Measurements from ENCODE around the gene DGKA. TPM values are rescaled to one million over a fixed set of nuclear protein-coding genes. Genes with fewer than 3 reads are reported as not detected.

The DGKA gene
- total and polyA plus RNA-seq, 2 experiments from 2014 or later: 16.1 to 24.6 TPM

- TF ChIP-seq REST (IDR thresholded peaks at IDR 0.05; ENCODE audit: unreplicated experiment): no peak
- TF ChIP-seq ZNF331 (CRISPR knock-in tag; IDR thresholded peaks at IDR 0.05; ENCODE audit: low read depth): no peak
- TF ChIP-seq ZNF114 (CRISPR knock-in tag; IDR thresholded peaks at IDR 0.05): no peak
Measured at GRCh38 chr12:55933169-55933798, 2.3 kb downstream of the DGKA start (continued).

GRCh38 chr12:55933799-55934742 lies 3.1 kb downstream of the DGKA start:
- H3K4me1 ChIP-seq (ENCODE audit: insufficient read depth): peaks cover 35% of the 10 kb centered on the region
- H3K36me3 ChIP-seq (ENCODE audit: insufficient read depth): no peaks in the 10 kb centered on the region
- no peaks in the 10 kb centered on the region for H3K79me2 ChIP-seq (replicated peaks; ENCODE audit: insufficient read depth)
- peaks cover 43% of the 10 kb centered on the region for H3K27me3 ChIP-seq (ENCODE audit: insufficient read depth)
- no peaks in the 10 kb centered on the region for H3F3A ChIP-seq (replicated peaks; ENCODE audit: low read depth)
- H3K27me3 Mint-ChIP-seq (ENCODE audit: insufficient read depth, low read depth, poor library complexity): peaks cover 27% of the 10 kb centered on the region
- H3K4me3 Mint-ChIP-seq: no peak overlapping the region
- H3K36me3 Mint-ChIP-seq (ENCODE audit: low read depth): no peaks in the 10 kb centered on the region; the same call in 2 of the 3 replicates
- no peaks in the 10 kb centered on the region for H4K20me1 ChIP-seq (replicated peaks; ENCODE audit: insufficient read depth)
- H3K27ac ChIP-seq (ENCODE audit: low read depth): no peak overlapping the region
- no peak overlapping the region for H2AFZ ChIP-seq
- H3K4me2 ChIP-seq: no peak overlapping the region
- peaks cover 28% of the 10 kb centered on the region for H3K4me1 Mint-ChIP-seq
- no peak overlapping the region for H3K4me3 ChIP-seq
- H3K27ac Mint-ChIP-seq: no peak overlapping the region
- H3K9me2 ChIP-seq (ENCODE audit: insufficient read depth): no peaks in the 10 kb centered on the region
- DNase-seq (ENCODE audit: low spot score) (no peak), ATAC-seq (no peak)
- TF ChIP-seq POLR2AphosphoS5 (IDR thresholded peaks at IDR 0.05; ENCODE audit: low read depth): no peak
- no peak for TF ChIP-seq STAT1 (IDR thresholded peaks at IDR 0.05; ENCODE audit: unreplicated experiment)
- TF ChIP-seq NANOG (IDR thresholded peaks at IDR 0.05; ENCODE audit: borderline replicate concordance): no peak
- TF ChIP-seq CREB1 (CRISPR knock-in tag; IDR thresholded peaks at IDR 0.05; ENCODE audit: low read depth): no peak
- no peak for TF ChIP-seq REST (IDR thresholded peaks at IDR 0.05; ENCODE audit: unreplicated experiment)
- no peak for TF ChIP-seq ZNF114 (CRISPR knock-in tag; IDR thresholded peaks at IDR 0.05)
- H3K9me3 Mint-ChIP-seq: no peaks in the 10 kb centered on the region

All from GM23338 (cell line).